ENCODE results near the gene TAF11L6. TPM values are rescaled to one million over a fixed set of nuclear protein-coding genes. Genes with fewer than 3 reads are reported as not detected.

TAF11L6 gene
- total and polyA plus RNA-seq, 2 of the 8 experiments (the other 6 are each of a cell fraction or from before 2014, with no cell fraction given), result not detected

GRCh38 chr5:17481378-17481777, 47.1 kb upstream of the TAF11L6 start (continued):
- no peak for TF ChIP-seq CHD7 (IDR thresholded peaks at IDR 0.05; ENCODE audit: insufficient replicate concordance, low read length)
- no peak for TF ChIP-seq EZH2 (IDR thresholded peaks at IDR 0.05; ENCODE audit: low read depth, low read length, severe bottlenecking)
- no peak for TF ChIP-seq KDM4A (IDR thresholded peaks at IDR 0.05; ENCODE audit: low read depth, low read length, severe bottlenecking)
